Posterior cingulate gyrus (tissue), 11 donors: ENCODE results near the gene ZNF593.

ENCODE experiments used
- DNase-seq, 10 donors: peaks; one replicate each; pipeline versions ENCODE4 v3.0.0 to v3.0.0-alpha.2; 2020 to 2021; ENCODE audit warnings: mixed read lengths in 3 of 10
- intact Hi-C: fragments of 100-400 bp; cut with DNase I; formaldehyde crosslinking; loops from one replicate; pipeline ENCODE4 v1.15.1; 2023

Gene ZNF593

DNA sequence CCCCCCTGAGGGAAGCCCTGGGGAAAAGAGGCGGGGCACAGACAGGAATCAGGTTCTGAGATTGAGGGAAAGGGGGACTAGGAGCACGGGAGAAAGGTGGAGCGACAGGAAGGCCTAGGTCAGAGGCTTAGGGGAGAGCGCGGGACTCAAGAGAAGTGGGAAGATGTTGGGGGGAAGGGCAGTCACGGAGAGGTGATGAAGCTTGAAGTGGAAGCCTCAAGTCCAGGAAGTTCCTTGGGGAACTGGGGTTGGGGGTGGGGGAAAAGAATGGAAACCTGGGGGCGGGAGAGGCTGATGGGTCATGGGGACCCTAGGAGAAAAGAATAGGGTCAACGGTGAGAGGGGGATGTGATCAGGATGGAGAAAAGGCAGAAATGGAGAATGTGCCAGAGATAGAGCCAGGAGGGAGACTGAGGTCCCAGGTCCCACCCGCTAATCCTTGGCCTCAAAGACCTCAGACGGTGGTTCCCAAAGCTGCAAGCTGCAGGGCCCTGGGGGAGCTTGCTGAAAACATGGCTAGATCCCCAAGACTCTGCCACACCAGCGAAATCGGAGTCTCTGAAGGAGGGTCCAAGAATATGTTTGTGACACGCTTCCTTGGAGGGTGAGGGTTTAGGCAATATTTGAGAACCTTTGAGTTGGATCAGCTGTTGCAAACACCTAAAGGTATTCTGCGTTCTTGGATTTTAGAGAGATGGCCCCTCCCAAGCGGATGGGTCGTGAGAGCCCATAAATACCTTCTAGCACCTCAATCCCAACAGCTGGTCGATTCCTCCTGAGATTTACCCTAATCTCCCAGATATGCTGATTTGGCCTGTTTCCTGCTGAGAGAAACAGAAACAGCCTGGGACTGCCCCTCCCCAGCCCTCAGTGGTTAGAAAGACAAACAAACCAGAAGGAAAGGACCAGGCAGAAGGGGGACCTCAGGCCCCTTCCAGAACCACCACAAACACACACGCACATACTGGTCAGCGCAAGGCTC lies 4.6 kb upstream of the ZNF593 start:
- peak in 2 of 10 donors; percentile 60 to 67 for DNase-seq
- intact Hi-C loops: loop anchor here (5.0 kb wide), 2 partner anchors 67 to 128 kb away; partner anchors contain the start of gene CEP85

DNA sequence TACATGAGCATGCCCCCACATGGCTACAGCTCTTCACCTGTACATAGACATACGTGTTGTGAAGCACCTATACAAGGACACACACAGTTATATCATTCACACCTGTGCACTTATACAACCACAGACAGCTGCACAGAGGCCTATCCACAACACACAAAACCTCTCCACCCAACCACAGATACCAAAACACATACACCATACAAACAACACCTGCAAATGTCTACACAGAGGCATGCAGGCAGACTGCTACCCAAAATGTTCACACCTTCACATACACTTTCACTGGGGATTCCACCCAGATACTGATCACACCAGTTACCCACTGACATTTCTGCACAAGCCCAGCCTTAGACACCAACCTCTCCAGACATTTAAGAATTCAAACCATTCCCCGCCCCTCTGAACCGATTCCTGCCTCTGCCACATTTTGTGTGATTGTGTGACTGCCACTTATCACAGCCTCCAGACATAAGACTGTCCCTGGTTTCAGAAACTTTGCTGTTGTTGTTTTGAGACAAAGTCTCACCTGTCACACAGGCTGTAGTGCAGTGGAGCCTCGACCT lies 2.9 kb upstream of the ZNF593 start:
- no peak for DNase-seq
- intact Hi-C loops: loop anchor here (5.0 kb wide), 1 partner anchor 66 kb away; the partner anchor contains the start of gene CEP85

GRCh38 chr1:26168410-26169197 lies 1.1 kb upstream of the ZNF593 start, which contains the start of gene C1orf232:
Gene C1orf232 (minus strand): TSS chr1:26168963. CDS start chr1:26168499, 464 bp downstream.
- DNase-seq: peak in 2 of 10 donors; percentile 73 to 80
- intact Hi-C loops: loop anchor here (2.0 to 5.0 kb wide), 2 partner anchors 58 to 64 kb away; partner anchors contain the start of genes CEP85 and PDIK1L

DNA sequence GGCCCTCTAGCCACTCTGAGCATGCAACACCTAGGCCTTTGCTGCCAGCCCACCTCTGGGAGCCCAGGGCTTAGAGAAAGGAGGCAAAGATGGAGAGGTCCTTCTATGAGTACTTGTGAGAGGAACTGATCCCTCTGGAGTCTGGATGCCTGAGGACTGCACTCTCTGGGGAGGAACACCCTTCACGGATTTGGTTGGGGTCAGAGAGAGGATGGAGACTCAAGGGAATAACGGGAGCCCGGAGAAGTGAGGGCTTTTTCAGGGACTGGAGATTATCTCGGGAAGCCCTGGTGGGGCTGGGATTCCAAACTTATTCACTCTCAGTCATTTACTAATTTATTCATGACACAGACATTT lies 532 bp upstream of the ZNF593 start:
- intact Hi-C loops: loop anchor here (2.0 to 5.0 kb wide), 2 partner anchors 58 to 63 kb away; partner anchors contain the start of genes CEP85 and PDIK1L
- no peak for DNase-seq

DNA sequence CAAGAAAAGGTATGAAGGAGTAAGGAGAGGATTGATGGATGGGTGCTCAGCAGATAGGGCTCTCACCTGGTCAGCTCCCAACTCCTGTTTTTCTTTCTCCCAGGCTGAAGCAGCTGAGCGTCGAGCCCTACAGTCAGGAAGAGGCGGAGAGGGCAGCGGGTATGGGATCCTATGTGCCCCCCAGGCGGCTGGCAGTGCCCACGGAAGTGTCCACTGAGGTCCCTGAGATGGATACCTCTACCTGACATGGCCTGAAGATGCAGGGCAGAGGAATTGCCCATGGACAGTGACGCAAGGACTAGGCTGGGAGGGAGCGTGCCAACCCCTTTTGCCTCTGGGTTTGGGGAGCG lies 739 bp downstream of the ZNF593 start:
- intact Hi-C loops: no loop called here
- DNase-seq: no peak

- peak in 1 of 10 donors; percentile 73 for DNase-seq
- intact Hi-C loops: no loop called here
Observed at GRCh38 chr1:26171084-26172072, 1.7 kb downstream of the ZNF593 start, which contains the start of gene ZNF593OS. Gene ZNF593OS (minus strand): TSS chr1:26171832. CDS start chr1:26171661, 171 bp downstream.

DNA sequence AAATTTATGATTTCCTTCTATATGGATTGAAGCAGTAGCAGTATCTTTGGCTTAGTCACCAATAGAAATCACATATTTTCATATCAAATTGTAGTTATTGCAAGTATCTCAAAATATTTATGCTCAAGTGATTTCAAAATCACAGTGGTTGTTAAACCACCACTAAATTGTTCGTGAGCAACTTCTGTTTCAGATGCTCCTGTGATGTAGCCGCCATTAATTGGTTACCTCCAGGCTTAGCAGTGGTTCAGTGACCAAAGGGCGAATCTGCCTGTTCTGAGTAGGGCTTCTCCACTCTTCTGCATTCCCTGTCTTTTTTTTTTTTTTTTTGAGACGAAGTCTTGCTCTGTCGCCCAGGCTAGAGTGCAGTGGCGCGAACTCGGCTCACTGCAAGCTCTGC lies 5.6 kb downstream of the ZNF593 start:
- intact Hi-C loops: no loop called here
- DNase-seq: peak in 1 of 10 donors; percentile 0

- DNase-seq: peak in 2 of 10 donors; percentile 45 to 55
- intact Hi-C loops: no loop called here
Observed at GRCh38 chr1:26177182-26177684, 7.5 kb downstream of the ZNF593 start, which contains the start of gene CNKSR1. Gene CNKSR1 (plus strand): TSS chr1:26177491. CDS start chr1:26177548, 57 bp downstream.

- intact Hi-C loops: no loop called here
- DNase-seq: peak in 1 of 10 donors; percentile 0
Observed at GRCh38 chr1:26180010-26180506, 10.3 kb downstream of the ZNF593 start.

- intact Hi-C loops: no loop called here
- DNase-seq: no peak
Observed at GRCh38 chr1:26181586-26182382, 12.1 kb downstream of the ZNF593 start.

DNA sequence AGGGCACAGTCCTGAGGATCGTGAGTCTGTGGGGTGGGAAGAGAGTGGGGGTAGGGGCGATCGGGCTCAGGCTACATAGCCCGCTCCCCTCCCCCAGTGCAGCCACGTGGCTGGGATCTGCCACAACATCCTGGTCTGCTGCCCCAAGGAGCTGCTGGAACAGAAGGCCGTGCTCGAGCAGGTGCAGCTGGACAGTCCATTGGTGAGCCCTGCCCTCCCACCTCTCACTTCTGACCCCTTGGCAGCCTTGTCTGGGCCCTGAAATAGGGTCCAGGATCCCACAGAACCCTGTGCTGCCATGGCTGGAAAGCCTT lies 12.6 kb downstream of the ZNF593 start:
- no peak for DNase-seq
- intact Hi-C loops: no loop called here

GRCh38 chr1:26184086-26184485 lies 14.4 kb downstream of the ZNF593 start:
- peak in 1 of 10 donors; percentile 70 for DNase-seq
- intact Hi-C loops: no loop called here

- peak in 2 of 10 donors; percentile 23 to 62 for DNase-seq
- intact Hi-C loops: no loop called here
Observed at GRCh38 chr1:26184883-26185282, 15.2 kb downstream of the ZNF593 start.

- intact Hi-C loops: no loop called here
- no peak for DNase-seq
Observed at GRCh38 chr1:26187882-26188281, 18.2 kb downstream of the ZNF593 start.

DNA sequence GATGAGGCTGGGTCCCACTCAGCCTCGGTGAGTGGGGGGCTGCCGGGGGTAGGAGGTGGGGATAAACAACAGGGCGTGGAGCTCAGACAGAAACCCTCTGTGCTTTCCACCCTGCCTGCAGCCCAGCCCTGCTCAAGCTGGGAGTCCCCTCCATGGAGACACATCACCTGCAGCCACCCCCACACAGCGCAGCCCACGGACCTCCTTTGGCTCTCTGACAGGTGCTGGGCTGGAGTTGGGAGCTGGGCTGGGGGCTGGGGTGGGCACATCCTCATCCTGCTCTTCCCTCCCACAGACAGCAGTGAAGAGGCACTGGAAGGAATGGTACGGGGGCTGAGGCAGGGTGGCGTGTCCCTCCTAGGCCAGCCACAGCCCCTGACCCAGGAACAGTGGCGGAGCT lies 18.8 kb downstream of the ZNF593 start:
- DNase-seq: peak in 1 of 10 donors; percentile 24

DNA sequence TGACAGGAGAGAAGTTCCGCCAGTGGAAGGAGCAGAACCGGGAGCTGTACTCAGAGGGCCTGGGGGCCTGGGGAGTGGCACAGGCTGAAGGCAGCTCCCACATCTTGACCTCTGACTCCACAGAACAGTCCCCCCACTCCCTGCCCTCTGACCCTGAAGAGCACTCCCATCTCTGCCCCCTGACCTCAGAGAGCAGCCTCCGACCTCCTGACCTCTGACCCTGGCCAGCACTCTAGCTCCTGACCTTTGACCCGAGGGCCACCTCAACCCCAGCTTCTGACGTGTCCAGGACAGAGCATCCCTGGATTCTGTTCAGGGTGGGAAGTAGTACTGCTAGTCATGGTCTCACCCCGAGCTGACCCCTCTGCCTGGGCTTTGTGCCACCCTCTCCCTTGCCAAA lies 19.6 kb downstream of the ZNF593 start:
- intact Hi-C loops: no loop called here
- DNase-seq: peak in 1 of 10 donors; percentile 39

More for the DNA sequence above, 18.8 kb downstream of the ZNF593 start:
- intact Hi-C loops: no loop called here

DNA sequence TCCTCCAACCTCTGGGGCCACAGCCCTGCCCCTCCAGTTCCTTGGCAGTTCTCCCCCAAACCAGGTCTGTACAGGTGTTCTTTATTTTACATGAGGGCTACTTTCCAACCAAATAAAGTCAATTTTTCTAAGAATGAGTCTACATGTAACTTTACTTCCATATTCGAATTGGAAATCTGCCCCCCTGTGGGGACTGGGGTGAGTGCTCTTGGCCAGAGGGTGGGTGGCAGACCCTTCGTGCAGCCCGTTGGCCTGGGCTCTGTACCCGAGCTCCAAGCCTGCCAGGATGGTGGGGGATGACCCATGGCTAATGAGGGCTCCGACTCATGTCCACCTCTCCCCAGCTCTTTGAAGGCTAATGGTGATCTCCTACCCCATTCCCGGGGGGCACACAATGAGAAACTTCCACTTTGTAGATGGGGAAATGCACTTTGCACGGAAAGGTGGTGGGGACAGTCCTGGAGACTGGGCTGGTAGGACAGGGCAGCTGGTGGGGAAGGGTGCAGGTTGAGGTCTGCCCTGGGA lies 20.1 kb downstream of the ZNF593 start:
- no peak for DNase-seq
- intact Hi-C loops: no loop called here
